HG03460 (cell line): ENCODE data around the gene INPP4A.

ENCODE experiments used
- ATAC-seq: cut with Tn5 transposase; IDR thresholded peaks from one replicate; pipeline ENCODE4 v1.9.1; 2021; ENCODE audit not compliant: unreplicated experiment

Gene INPP4A

DNA sequence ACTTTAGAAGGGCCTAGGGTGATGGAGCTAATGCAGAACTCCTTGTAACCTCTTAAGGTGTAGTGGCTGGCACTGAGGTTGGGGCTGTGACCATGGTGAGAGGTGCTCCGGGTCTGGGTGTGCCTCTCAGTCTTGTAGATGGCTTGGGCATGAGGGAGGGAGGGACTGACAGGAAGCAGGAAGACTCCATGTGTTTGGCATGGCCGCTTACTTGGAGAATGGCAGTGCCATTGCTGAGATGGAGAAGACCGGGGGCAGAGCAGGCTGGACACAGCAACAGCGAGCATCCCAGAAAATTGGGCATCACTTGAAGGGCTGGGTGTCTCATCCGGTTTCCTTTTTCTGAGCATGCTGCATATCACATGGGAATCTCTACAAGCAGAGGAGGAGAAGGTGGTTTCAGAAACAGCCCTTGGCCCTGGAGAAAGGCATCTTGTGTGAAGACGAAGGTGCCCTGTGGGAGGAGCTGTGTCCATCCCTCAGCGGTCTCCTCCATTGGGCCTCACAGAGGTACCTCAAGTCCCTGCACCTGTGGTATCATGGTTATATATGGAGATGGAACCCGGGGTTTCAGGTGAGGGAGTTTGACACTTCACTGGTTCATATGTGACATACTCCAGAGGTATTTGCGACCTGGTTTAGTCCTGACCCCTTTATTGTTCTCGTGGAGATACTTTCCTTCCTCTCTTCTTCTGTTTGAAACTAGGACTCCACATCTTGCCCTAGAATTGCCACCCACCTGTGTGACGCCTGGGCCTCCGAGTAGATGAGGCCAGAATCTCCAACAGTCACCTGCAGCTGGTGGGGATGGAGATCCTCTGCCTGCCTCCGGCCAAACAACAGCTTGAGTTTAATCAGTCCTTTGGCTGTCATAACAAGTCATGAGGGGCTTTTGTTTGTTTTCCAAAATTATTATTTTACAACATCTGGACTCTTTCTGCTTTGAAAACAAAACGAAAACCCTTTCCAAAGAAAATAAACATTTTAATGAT, 45.6 kb downstream of the INPP4A start:
- no peak for ATAC-seq

DNA sequence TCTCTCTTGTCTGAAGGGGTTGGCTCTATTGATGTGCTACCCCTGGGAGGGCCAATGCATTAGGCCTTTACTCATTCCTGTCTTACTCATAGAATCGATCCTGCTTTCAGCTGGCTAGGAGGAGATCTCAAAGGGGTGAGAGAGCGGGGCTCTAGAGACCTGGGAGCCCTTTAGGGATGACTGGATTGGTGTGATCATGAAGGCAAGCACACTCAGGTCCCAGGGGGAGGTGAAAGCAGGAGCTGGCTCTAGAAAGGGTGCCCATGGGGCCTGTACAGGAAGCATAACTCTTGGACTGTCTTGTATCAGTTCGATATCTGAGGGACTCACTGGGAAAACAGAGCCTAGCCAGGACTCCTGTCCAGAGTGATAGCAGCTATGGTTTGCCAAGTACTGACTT, 47.8 kb downstream of the INPP4A start:
- no peak for ATAC-seq

DNA sequence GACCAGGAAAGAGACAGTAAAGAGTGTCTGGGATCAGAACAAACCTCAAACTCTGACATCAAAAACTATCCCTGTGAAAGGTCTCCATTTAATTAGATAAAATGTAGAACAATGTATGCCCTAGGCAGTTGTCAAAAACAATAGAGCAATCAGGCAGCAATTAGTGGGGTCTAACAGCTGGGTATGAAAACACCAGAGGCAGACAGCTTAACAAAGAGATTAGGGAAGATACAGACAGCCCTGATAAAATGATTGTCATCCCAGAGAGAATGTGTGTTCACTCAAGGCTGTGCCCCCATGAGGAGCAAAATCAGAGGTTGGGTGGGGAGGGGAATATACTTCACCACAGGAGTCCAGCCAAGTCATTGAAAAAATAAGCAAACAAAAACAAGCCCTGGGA, 50.0 kb downstream of the INPP4A start:
- no peak for ATAC-seq

- ATAC-seq: no peak
Observed at GRCh38 chr2:98496750-98497493, 52.3 kb downstream of the INPP4A start.

DNA sequence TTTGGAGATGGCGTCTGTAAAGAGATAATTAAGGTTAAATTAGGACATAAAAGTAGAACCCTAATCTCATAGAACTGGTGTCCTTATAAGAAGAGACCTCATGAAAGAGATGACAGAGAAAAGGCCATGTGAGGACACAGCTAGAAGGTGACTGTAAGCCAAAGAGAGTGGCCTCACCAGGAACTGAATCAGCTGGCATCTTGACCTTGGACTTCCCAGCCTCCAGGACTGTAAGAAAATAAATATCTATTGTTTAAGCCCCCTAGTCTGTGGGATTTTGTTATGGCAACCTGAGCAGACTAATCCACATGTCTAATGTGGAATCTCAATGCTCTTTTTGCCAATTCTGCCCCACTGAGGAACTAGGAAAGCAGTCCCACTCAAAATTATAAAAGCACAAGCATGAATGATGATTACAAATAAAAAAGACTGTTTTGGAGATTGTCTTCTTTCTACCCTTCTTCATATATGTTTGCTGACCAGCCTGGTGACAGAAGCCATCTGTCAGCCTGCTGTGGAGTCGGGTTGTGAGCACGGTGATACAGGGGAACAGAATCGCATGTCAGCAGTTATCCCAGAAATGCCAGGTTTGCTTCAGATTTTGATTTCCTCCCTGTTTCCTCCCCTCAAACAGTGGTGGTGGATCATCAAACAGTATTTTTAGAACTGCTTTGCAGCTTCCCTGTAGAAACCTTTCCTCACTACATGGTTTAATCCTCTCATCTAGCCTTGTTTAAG, 54.2 kb downstream of the INPP4A start:
- ATAC-seq: no peak

- ATAC-seq: no peak
Observed at GRCh38 chr2:98500561-98500960, 55.9 kb downstream of the INPP4A start.

DNA sequence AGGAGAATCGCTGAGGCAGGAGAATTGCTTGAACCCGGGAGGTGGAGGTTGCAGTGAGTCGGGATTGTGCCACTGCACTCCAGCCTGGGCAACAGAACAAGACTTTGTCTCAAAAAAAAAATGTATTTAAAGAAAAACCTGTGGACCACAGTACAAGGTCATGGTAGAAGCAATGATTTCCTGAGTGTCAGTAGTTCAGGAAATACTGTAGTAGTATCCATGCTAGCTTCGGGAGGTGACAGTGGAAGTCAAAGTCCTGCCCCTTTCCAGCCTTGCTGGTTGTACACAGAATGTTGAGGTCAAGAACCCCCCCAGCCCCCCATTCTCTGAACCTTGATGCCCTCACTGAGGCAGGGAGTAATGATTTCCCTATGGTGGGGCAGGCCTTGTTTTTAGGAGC, 56.6 kb downstream of the INPP4A start:
- no peak for ATAC-seq

GRCh38 chr2:98501876-98502275, 57.2 kb downstream of the INPP4A start:
- ATAC-seq: no peak

- no peak for ATAC-seq
Observed at GRCh38 chr2:98502556-98503335, 58.1 kb downstream of the INPP4A start.

- no peak for ATAC-seq
Observed at GRCh38 chr2:98503481-98504105, 58.9 kb downstream of the INPP4A start.

GRCh38 chr2:98504381-98505109, 59.9 kb downstream of the INPP4A start:
- no peak for ATAC-seq

- no peak for ATAC-seq
Observed at GRCh38 chr2:98505311-98505808, 60.7 kb downstream of the INPP4A start.

DNA sequence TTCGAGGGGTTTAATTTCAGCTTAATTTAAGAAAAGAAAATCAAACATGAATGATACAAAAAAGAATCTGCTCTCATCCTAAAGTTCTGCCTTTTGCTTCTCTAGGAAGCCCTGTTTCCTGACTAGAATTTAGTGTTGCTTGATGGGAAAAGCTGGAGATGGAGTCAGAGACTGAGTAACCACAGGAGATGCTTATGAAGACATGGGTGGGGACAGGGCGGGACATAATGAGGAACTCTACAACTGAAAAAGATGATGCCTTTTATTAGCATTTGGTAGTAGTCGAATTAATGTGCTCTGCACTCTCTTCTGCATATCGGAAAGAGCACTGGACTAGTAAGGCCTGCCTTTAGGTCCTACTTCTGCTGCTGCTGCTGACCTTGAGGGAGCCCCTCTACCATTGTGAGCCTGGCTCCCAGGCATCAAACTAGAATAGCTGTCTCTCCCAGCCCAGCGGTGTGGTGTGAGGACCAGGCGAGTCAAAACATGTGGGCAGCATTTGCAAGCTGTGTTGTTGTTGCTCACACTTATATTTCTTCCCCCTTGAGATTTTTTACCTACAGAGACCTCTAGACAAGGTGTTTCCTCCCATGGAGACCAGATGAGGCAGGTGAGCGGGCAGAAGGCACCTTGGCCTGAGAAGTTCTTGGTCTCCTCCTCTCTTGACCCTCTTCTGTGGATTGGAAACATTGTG, 61.5 kb downstream of the INPP4A start:
- no peak for ATAC-seq

- ATAC-seq: no peak
Observed at GRCh38 chr2:98506881-98507280, 62.2 kb downstream of the INPP4A start.

DNA sequence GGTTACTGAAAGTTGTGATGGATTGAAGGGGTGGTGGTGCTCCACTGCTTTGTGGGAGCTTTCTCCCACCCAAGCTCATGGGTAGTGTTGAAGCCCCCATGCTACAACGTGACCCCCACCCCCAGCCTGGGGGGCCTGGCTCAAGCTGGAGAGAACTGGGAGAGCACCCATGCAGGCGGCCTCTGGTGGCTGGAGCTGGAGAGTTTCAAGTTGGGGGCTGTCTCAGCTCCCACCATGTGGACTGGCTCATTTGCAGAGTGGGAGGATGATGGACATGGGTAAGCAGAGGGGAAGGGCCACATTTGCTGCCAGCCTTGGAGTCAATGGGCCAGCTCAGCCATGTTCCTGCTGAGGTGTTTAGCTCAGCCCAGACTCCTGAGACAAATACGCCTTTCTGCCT, 62.8 kb downstream of the INPP4A start:
- no peak for ATAC-seq

- no peak for ATAC-seq
Observed at GRCh38 chr2:98507891-98508708, 63.4 kb downstream of the INPP4A start.

GRCh38 chr2:98508709-98509066, 64.0 kb downstream of the INPP4A start:
- no peak for ATAC-seq
